ENCODE measurements around the gene LSAMP.

The LSAMP gene

DNA sequence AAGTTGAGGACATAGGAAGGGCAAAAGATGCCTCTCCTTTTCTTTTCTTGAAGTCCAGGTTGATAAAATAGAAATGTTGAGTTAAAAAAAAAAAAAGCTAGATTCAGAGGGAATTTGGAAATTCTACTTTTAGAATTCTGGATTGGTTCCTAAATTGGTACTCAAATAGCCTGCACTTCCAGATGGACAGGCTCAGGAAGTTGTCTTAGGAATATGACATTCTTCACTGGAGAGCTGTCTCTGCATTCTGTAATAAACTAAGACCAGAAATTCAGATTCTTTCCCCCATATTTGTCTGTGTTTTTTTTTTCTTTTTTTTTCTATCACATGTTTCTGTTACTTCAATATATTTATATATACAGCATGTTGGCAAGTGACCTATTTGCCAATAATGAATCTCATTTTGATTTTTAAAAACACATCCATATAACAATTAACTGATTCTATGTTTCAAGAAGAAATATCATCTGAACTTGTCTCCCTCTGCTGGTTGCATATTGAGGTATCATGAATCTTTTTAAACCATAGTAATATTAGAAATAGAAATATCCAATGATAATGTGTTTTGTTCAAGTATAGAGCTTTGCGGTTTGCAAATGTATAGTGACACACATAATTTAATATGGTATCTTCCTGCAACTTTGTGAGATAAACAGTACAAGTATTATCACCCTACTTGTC lies 8.5 kb upstream of the LSAMP start:
- no peak for DNase-seq (ENCODE audit: extremely low read depth, insufficient read length)
- Histone ChIP-seq H3K36me3 (ENCODE audit: control insufficient read depth, insufficient read depth, low read length) (no peaks in the 10 kb centered on the region), H3K4me3 (replicated peaks; ENCODE audit: low read depth, low read length) (no peak overlapping the region), H3K27me3 (replicated peaks; ENCODE audit: control insufficient read depth, insufficient read depth, low read length) (no peaks in the 10 kb centered on the region)
- TF ChIP-seq, protein P1, sequence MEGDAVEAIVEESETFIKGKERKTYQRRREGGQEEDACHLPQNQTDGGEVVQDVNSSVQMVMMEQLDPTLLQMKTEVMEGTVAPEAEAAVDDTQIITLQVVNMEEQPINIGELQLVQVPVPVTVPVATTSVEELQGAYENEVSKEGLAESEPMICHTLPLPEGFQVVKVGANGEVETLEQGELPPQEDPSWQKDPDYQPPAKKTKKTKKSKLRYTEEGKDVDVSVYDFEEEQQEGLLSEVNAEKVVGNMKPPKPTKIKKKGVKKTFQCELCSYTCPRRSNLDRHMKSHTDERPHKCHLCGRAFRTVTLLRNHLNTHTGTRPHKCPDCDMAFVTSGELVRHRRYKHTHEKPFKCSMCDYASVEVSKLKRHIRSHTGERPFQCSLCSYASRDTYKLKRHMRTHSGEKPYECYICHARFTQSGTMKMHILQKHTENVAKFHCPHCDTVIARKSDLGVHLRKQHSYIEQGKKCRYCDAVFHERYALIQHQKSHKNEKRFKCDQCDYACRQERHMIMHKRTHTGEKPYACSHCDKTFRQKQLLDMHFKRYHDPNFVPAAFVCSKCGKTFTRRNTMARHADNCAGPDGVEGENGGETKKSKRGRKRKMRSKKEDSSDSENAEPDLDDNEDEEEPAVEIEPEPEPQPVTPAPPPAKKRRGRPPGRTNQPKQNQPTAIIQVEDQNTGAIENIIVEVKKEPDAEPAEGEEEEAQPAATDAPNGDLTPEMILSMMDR (IDR thresholded peaks at IDR 0.05; ENCODE audit: insufficient read depth, low read length, poor library complexity, severe bottlenecking): no peak

DNA sequence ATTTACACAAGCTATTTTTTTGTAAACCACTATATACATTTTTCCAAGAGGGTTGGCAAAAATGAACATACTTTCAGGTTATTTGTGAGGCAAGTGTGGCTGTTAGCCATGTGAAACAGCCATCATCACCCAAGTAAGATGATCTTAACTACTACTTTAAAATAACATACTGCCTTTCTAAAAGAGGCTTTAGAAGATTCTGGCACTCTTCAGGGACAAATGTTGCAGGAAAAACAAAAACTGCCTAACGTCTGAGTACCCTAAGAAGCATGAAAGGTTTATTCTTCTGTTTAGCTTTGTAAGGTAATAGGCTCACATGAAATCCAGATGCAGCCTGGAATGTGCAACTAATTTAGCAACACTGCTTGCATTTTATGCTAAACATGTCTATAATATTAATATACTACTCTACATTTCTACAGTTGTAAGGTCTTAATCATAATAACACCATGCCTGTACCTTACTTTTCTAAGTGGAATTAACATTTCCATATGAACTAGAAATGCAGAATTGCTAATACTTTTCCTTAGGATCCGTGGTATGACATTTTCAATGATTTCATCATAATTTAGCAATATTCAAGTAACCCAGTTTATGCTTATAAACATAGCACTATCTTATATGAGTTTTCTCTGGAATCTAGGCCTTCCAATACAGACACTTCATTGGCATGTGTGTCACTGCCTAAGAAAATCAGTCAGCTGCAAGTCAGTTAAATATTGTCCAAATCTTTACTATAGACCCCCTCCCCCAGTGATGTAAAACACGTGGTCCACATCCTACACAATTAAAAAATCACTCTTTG lies 4.5 kb upstream of the LSAMP start:
- TF ChIP-seq, protein P1 (IDR thresholded peaks at IDR 0.05; ENCODE audit: insufficient read depth, low read length, poor library complexity, severe bottlenecking): no peak
- Histone ChIP-seq H3K27me3 (replicated peaks; ENCODE audit: control insufficient read depth, insufficient read depth, low read length) (no peaks in the 10 kb centered on the region), H3K36me3 (ENCODE audit: control insufficient read depth, insufficient read depth, low read length) (no peaks in the 10 kb centered on the region), H3K4me3 (replicated peaks; ENCODE audit: low read depth, low read length) (no peak overlapping the region)
- no peak for DNase-seq (ENCODE audit: extremely low read depth, insufficient read length)

DNA sequence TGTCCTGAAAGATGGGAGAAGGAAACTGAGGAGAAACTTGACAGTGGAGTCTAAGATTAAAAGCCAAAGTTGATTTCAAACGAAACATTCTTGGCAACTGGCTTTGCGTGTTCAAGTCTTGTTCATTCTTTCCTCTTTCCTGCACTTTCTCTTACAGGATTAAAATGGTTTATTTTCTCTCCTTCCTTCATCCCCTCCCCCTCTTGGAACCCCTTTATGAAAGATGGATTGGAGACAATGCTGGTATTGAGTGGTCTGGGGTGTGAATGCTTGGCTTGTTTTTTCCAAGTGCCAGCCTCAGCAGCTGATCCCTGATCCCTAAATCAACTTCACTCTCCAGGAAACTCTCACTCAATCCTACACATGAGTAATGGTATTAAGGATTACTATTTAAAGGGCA lies 703 bp upstream of the LSAMP start:
- no peaks in the 10 kb centered on the region; the same call in 1 of the 2 replicates for H3K27me3 ChIP-seq (replicated peaks; ENCODE audit: control insufficient read depth, insufficient read depth, low read length)
- DNase-seq (ENCODE audit: extremely low read depth, insufficient read length): no peak
- no peak overlapping the region for H3K4me3 ChIP-seq (replicated peaks; ENCODE audit: low read depth, low read length)
- TF ChIP-seq, protein P1 (IDR thresholded peaks at IDR 0.05; ENCODE audit: insufficient read depth, low read length, poor library complexity, severe bottlenecking): no peak
- no peaks in the 10 kb centered on the region for H3K36me3 ChIP-seq (ENCODE audit: control insufficient read depth, insufficient read depth, low read length)

DNA sequence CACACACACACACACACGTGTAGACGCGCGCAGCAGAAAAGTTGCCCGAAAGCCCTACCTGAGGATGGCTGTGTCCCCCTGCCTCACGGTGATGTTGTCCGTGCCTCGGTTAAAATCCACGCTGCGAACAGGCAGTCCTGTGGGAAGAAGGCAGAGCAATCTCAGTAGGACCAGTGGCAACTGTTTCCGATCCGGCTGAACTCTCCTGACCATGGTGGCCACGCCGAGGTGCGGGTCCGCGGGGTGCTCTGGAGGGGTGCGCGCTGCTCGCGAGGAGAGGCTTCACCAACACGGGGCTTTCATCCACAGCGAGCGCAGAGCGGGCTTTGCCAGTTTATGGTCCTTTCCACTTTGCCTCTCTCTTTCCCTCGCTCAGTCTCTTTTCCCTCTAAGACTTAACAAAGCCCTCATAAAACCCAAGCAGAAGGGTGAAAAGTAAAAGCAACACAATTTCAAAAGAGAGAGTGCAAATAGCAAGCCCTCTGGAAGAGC lies 422 bp downstream of the LSAMP start:
- H3K36me3 ChIP-seq (ENCODE audit: control insufficient read depth, insufficient read depth, low read length): no peaks in the 10 kb centered on the region
- DNase-seq (ENCODE audit: extremely low read depth, insufficient read length): no peak
- TF ChIP-seq, protein P1 (IDR thresholded peaks at IDR 0.05; ENCODE audit: insufficient read depth, low read length, poor library complexity, severe bottlenecking): no peak
- H3K4me3 ChIP-seq (replicated peaks; ENCODE audit: low read depth, low read length): no peak overlapping the region
- no peaks in the 10 kb centered on the region; the same call in 1 of the 2 replicates for H3K27me3 ChIP-seq (replicated peaks; ENCODE audit: control insufficient read depth, insufficient read depth, low read length)

DNA sequence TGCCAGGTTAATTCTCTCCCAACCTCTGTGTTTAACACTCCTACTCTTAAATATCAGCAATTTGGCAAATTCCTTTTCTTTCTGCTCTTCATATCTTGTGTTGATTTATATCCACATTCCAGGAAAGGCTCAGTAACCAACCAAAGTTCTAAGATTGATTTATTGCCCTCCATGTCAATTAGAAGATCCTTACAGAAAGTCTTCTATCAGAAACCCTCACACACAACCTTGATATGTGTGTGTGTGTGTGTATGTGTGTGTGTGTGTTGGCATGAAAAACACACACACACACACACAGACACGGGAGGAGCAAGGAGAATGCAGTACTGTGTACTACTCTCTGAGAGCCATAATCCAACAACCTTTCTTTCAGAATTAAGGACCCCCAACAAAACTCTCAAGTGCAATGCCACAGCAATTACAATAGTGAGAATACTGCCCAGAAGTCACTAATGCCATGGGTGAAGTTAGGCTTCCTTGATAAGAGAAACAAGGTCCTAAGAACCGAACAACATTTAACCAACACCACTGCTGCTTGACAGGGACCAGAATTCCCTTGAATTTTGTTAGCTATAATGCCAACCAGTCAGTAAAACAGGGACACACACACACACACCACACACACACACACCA lies 1.1 kb downstream of the LSAMP start:
- TF ChIP-seq, protein P1 (IDR thresholded peaks at IDR 0.05; ENCODE audit: insufficient read depth, low read length, poor library complexity, severe bottlenecking): no peak
- Histone ChIP-seq H3K36me3 (ENCODE audit: control insufficient read depth, insufficient read depth, low read length) (no peaks in the 10 kb centered on the region), H3K27me3 (replicated peaks; ENCODE audit: control insufficient read depth, insufficient read depth, low read length) (no peaks in the 10 kb centered on the region; the same call in 1 of the 2 replicates), H3K4me3 (replicated peaks; ENCODE audit: low read depth, low read length) (no peak overlapping the region)
- no peak for DNase-seq (ENCODE audit: extremely low read depth, insufficient read length)

All from GM06990 (cell line).